ENCODE data around the gene SKOR1.

- TF ChIP-seq CTCF (IDR thresholded peaks at IDR 0.05) (no peak), POLR2A (IDR thresholded peaks at IDR 0.05) (no peak)
Measured at GRCh38 chr15:67859331-67859946, 34.1 kb downstream of the SKOR1 start.

Measured in suprapubic skin (tissue), 3 donors.